CD4-positive, alpha-beta T cell treated with Interleukin-21 for 1 hour (primary cell): ENCODE data around the gene BPIFA1.

Experiments used
- DNase-seq: peaks from one replicate; pipeline ENCODE4 v3.0.0-alpha.2; 2020

The BPIFA1 gene

GRCh38 chr20:33279261-33279910, 43.6 kb downstream of the BPIFA1 start:
- DNase-seq, result no peak

GRCh38 chr20:33280000-33280680, 44.3 kb downstream of the BPIFA1 start:
- no peak for DNase-seq

DNA sequence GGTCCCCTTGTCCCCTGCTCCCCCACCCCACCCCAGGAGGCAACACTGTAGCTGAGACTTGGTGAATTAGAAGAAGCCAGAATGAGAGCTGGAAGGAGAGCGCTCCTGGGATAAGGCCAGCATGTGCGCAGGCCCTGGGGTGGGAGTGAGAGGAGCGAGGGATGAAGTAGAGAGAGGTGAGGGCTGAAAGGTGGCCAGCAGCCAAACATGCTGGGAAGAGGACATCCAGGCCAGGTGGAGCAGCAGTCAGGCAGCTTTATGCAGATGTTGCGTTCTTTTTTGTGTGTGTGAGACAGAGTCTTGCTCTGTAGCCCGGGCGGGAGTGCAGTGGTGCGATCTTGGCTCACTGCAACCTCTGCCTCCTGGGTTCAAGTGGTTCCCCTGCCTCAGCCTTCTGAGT, 45.0 kb downstream of the BPIFA1 start:
- DNase-seq, result no peak

DNA sequence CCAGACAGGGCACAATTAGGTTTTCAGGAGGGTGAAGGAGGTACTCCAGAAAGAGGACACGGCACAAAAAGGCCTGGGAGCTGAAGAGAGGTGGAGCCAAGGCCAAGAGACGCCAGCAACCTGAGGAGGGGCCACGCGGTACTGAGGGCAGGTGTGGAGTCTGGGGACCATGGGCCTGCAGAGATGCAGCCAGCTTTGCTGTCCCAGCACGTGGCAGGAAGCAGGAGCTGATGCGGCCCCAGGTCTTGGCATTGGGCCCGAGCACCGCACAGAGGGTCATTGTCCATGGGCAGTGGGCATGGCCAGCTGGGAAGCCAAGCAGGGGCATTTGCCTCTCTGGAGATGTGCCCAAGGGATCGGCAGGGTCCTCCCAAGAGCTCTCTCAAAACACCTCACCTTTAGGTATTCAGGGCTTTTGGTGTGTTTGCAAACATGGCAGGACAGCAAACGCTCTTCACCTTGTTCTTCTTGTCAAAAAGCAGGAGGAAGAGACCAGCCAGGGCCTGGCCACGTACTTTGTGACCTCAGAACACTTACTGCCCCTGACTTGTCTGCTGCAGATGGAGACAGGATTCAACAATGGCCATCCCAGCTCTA, 45.9 kb downstream of the BPIFA1 start:
- no peak for DNase-seq

- DNase-seq, result no peak
These were observed 46.6 kb downstream of the BPIFA1 start for GRCh38 chr20:33282196-33282934.

GRCh38 chr20:33282991-33283555, 47.3 kb downstream of the BPIFA1 start, which contains the start of gene BPIFB1:
Gene BPIFB1, plus strand, starts transcription at chr20:33283214. Its CDS starts 2,860 bp downstream, at chr20:33286074.
- no peak for DNase-seq

DNA sequence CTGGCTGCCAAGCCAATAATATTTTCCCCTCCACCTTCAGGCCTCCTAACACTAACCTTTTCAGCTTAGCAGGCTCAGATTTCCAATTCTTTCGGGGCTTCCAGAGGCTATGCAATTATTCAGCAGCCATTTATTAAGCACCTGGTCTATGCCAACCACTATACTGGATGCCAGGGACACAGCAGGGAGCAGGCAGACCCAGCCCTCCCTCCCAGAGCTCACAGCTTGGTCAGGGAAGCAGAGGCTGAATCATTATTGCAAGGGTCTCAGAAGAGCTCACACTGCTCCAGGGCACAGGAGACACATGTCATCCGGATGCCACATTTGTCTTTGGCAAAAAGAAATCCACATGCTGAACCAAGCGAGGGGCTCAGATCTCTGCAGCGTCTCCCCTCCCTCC, 48.5 kb downstream of the BPIFA1 start:
- DNase-seq, result no peak

DNA sequence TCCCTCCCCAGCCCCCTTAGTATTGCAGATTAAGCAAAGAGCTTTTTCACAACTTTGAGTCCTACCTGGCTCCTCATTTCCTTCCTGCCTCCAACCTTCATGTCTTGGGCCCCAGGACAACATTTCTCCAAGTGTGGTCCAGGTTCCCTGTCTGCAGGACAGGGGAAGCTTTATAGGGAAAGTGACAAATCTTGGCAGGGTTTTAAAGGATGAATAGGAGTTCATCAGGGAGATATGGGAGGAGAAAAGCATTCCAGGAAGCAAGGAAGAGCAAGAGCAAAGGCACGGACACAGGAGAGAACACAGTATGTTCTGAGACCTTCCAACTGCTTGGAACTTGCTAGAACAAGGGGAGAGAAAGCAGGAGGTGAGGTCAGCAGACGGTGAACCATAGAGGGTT, 49.1 kb downstream of the BPIFA1 start:
- DNase-seq, result no peak

- no peak for DNase-seq
These were observed 50.2 kb downstream of the BPIFA1 start for GRCh38 chr20:33285861-33286495.

GRCh38 chr20:33287884-33288283, 52.1 kb downstream of the BPIFA1 start:
- no peak for DNase-seq

DNA sequence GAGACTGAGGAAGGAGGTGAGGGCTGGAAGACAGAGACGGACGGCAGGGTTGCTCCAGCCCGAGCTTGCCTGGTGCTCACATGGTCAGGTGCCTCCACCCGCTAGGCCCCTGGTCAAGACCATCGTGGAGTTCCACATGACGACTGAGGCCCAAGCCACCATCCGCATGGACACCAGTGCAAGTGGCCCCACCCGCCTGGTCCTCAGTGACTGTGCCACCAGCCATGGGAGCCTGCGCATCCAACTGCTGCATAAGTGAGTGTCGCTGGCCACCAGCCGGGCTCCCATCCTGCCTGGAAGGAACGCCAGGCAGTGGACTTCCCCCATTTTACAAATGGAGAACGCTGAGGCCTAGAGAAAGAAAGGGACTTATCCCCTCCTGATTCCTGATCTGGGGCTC, 55.1 kb downstream of the BPIFA1 start:
- no peak for DNase-seq

- no peak for DNase-seq
These were observed 55.6 kb downstream of the BPIFA1 start for GRCh38 chr20:33291416-33291815.

- peak; percentile 61 for DNase-seq
These were observed 56.1 kb downstream of the BPIFA1 start for GRCh38 chr20:33291830-33292355.
